ENCODE measurements around the gene BTBD8. TPM values are rescaled to one million over a fixed set of nuclear protein-coding genes. Genes with fewer than 3 reads are reported as not detected.

Gene BTBD8
- total RNA-seq, 1 experiment from 2014 or later: 1.8 TPM

- intact Hi-C loops (cut with micrococcal nuclease): no loop called here
- ChIA-PET CTCF (no interaction called here), POLR2A (no interaction called here)
- Mint-ChIP-seq H3K27me3 (ENCODE audit: insufficient read depth, unreplicated experiment) (no peaks in the 10 kb centered on the region), H3K36me3 (ENCODE audit: insufficient read depth, unreplicated experiment) (peaks cover 6% of the 10 kb centered on the region), H3K27ac (ENCODE audit: low read depth, unreplicated experiment) (no peak overlapping the region), H3K4me1 (ENCODE audit: insufficient read depth, unreplicated experiment) (no peaks in the 10 kb centered on the region), H3K4me3 (ENCODE audit: unreplicated experiment) (no peak overlapping the region), H3K9me3 (ENCODE audit: unreplicated experiment) (peaks cover 22% of the 10 kb centered on the region)
- DNase-seq (ENCODE audit: unreplicated experiment): no peak
- BruUV-seq (replicated peaks): no TSS peak
- TF ChIP-seq CTCF (IDR thresholded peaks at IDR 0.05; ENCODE audit: unreplicated experiment): no peak
Observed at GRCh38 chr1:92159593-92159992, 79.4 kb downstream of the BTBD8 start.

DNA sequence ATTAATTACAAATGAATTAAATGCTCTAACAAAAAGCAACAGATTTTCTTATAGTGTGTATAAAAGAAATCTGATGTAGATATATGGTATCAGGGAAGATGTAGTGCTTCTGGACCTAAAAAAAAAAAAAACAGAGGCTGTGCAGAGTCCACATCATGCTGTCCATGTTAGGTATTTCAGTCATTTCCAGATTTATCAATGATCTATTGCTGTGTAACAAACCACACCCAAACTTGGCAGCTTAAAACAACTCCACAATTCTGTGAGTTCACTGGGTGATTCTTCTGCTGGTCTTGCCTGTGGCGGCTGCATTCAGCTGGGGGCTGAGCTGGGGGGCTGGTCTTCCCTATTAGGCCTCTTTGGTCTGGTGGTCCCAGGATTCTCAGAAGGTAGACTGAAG lies 85.2 kb downstream of the BTBD8 start:
- CTCF ChIA-PET: no interaction called here
- no peaks in the 10 kb centered on the region for H3K4me1 Mint-ChIP-seq (ENCODE audit: insufficient read depth, unreplicated experiment)
- POLR2A ChIA-PET: no interaction called here
- intact Hi-C loops (cut with micrococcal nuclease): no loop called here
- no peak overlapping the region for H3K4me3 Mint-ChIP-seq (ENCODE audit: unreplicated experiment)
- no TSS peak for BruUV-seq (replicated peaks)
- DNase-seq (ENCODE audit: unreplicated experiment): no peak
- H3K27me3 Mint-ChIP-seq (ENCODE audit: insufficient read depth, unreplicated experiment): no peaks in the 10 kb centered on the region
- H3K27ac Mint-ChIP-seq (ENCODE audit: low read depth, unreplicated experiment): no peak overlapping the region
- no peak for TF ChIP-seq CTCF (IDR thresholded peaks at IDR 0.05; ENCODE audit: unreplicated experiment)
- no peaks in the 10 kb centered on the region for H3K9me3 Mint-ChIP-seq (ENCODE audit: unreplicated experiment)
- no peaks in the 10 kb centered on the region for H3K36me3 Mint-ChIP-seq (ENCODE audit: insufficient read depth, unreplicated experiment)

GRCh38 chr1:92167151-92167550 lies 87.0 kb downstream of the BTBD8 start:
- DNase-seq (ENCODE audit: unreplicated experiment): no peak
- POLR2A ChIA-PET: no interaction called here
- Mint-ChIP-seq H3K4me1 (ENCODE audit: insufficient read depth, unreplicated experiment) (no peaks in the 10 kb centered on the region), H3K4me3 (ENCODE audit: unreplicated experiment) (no peak overlapping the region), H3K27me3 (ENCODE audit: insufficient read depth, unreplicated experiment) (no peaks in the 10 kb centered on the region), H3K36me3 (ENCODE audit: insufficient read depth, unreplicated experiment) (no peaks in the 10 kb centered on the region), H3K27ac (ENCODE audit: low read depth, unreplicated experiment) (no peak overlapping the region), H3K9me3 (ENCODE audit: unreplicated experiment) (no peaks in the 10 kb centered on the region)
- BruUV-seq (replicated peaks): no TSS peak
- TF ChIP-seq CTCF (IDR thresholded peaks at IDR 0.05; ENCODE audit: unreplicated experiment): no peak
- CTCF ChIA-PET: no interaction called here
- intact Hi-C loops (cut with micrococcal nuclease): no loop called here

GRCh38 chr1:92168657-92169056 lies 88.5 kb downstream of the BTBD8 start:
- Mint-ChIP-seq H3K36me3 (ENCODE audit: insufficient read depth, unreplicated experiment) (no peaks in the 10 kb centered on the region), H3K4me3 (ENCODE audit: unreplicated experiment) (no peak overlapping the region), H3K4me1 (ENCODE audit: insufficient read depth, unreplicated experiment) (no peaks in the 10 kb centered on the region), H3K27ac (ENCODE audit: low read depth, unreplicated experiment) (no peak overlapping the region), H3K27me3 (ENCODE audit: insufficient read depth, unreplicated experiment) (no peaks in the 10 kb centered on the region), H3K9me3 (ENCODE audit: unreplicated experiment) (no peaks in the 10 kb centered on the region)
- intact Hi-C loops (cut with micrococcal nuclease): no loop called here
- TF ChIP-seq CTCF (IDR thresholded peaks at IDR 0.05; ENCODE audit: unreplicated experiment): no peak
- POLR2A ChIA-PET: no interaction called here
- CTCF ChIA-PET: no interaction called here
- DNase-seq (ENCODE audit: unreplicated experiment): no peak
- no TSS peak for BruUV-seq (replicated peaks)

All from MCF 10A (cell line).